Fibroblast of skin of scalp (primary cell): ENCODE results near the gene NCAPG2.
"Not testable (repeated sequence)": the region's sequence is repeated elsewhere in the genome, so short reads cannot be mapped to it uniquely, and the experiment has no call there.

Experiments
- DNase-seq: peaks from one replicate; pipeline ENCODE4 v3.0.0-alpha.2; 2013

NCAPG2 gene

DNA sequence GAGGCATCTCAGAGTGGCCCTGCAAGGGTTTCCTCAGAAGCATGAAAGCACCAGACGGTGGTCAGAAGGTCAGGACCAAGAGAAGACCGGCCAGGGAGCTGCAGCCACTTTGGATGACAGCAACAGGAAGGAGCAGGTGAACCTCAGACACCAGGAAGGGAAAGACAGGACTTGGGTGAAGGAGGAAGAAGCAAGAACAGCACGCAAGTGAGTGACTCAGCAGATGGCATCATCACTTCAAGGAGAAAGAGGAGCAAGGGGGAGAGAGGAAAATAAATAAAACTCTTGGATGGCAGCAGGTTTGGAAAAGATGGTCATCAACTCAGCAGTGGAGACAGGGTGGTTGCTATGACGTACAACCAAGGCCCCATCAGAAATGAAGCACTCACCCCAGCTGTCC, 31.6 kb downstream of the NCAPG2 start:
- DNase-seq, result no peak

DNA sequence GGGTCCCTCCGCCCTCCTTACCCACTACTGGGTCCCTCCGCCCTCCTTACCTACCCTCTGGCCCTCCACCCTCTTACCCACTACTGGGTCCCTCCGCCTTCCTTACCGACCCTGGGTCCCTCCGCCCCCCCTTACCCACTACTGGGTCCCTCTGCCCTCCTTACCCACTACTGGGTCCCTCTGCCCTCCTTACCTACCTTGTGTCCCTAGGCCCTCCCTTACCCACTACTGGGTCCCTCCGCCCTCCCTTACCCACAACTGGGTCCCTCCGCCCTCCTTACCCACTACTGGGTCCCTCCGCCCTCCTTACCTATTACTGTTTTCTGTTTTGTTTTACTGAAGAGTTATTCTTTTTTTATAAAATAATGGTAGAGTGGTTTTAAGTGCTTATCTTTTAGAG, 36.5 kb downstream of the NCAPG2 start:
- DNase-seq, result not testable (repeated sequence)

DNA sequence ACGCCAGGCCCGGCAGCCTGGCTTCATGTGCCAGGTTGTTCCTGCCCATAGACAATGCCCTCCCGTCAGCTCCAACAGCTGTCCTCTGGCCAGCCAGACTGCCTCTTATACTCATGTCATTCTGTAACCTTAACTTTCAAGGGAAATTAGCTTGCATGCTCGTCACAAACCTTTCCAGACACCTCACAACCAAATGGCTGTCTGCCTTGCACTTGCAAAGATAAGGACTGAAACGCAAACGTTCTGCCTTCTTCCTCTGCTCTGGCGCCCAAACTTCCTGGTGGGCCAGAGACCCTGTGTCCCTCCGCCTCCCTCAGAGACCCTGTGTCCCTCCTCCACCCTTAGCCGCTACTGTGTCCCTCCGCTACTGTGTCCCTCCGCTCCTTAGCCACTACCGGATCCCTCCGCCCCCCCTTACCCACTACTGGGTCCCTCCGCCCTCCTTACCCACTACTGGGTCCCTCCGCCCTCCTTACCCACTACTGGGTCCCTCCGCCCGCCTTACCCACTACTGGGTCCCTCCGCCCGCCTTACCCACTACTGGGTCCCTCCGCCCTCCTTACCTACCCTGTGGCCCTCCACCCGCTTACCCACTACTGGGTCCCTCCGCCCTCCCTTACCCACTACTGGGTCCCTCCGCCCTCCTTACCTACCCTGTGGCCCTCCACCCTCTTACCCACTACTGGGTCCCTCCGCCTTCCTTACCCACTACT, 37.5 kb downstream of the NCAPG2 start:
- not testable (repeated sequence) for DNase-seq

DNA sequence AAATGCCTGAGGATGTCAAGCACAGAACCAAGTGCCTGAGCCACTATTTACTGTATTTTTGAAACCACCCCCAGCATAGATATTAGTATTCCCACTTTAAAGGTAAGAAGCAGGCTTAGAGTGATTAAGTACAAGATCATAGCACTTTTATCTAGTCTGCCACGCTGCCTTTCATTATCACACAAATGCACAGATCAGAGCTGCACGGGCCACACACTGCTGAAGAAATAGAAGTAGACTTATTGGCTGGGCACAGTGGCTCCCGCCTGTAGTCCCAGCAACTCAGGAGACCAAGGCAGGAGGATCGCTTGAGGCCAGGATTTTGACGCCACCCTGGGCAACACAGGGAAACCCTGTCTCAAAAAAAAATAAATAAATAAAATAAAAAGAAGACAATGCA, 38.2 kb downstream of the NCAPG2 start:
- no peak for DNase-seq

DNA sequence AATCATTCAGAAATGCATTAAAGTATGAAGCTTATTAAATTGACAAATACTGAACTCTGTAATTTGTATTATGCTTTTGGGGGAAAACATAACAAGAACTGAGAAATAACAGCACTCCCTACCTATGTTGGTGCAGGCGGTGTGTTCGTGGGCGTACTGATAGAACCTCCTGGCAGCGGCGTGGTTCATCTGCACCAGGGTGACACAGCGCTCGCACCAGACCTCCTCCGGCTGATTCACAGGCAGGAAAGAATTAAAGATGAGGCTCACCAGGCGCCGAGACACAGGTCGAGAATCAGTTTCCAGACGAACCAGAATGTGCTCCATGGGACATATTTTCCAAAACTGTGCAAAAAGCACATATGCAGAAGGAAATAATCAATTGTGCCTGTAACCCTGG, 40.2 kb downstream of the NCAPG2 start:
- DNase-seq, result no peak

DNA sequence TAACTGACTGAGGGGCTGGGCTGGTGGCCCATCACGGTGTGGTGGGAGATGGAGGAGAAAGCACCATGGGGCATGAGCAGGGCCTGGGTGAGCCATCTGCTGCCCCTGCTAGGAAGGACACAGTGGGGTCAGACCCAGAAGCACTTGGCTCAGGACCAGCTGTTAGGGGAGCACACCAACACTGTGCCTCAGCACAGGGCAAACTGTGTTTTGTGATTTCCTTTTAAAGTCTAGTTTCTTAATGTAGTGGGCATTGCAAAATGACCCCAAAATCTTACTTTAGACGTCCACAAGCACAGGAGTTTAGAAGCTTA, 41.2 kb downstream of the NCAPG2 start:
- no peak for DNase-seq

DNA sequence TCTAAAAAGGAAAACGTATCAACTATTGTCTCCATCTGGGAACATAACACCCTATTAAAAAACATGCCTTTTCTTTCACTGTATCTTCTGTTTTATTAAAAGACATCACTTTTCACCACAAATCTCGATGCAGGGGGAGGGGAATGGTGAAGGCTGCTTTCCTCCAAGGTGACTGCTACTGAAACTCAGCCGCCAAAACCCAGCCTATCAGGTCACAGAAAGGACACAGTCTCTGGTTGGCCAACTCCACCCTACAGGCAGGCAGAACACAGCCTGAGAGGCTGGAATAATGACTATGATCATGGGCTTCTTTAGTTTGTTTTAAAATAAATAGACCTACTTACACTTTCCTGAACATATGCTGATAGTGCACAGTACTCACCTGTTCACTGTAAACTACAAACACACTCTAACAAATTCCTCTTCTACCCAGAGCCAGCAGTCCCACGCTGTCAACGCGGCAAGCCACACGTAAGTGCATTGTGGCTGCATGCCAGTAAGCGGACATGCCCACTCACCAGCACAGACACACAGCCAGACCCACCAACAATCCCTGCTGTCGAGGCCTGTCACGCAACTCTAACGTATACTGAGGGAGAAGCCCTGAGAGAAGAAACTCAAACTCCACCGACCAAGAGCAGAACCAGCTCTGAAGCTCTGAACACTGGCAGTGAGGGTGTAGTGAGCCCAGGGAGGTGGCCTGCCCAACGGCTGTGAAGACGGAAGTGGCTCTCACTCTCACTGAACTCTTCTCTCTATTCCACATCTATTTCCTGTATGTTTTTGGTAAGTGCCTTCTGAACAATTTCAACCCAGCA, 41.8 kb downstream of the NCAPG2 start:
- DNase-seq, result no peak

DNA sequence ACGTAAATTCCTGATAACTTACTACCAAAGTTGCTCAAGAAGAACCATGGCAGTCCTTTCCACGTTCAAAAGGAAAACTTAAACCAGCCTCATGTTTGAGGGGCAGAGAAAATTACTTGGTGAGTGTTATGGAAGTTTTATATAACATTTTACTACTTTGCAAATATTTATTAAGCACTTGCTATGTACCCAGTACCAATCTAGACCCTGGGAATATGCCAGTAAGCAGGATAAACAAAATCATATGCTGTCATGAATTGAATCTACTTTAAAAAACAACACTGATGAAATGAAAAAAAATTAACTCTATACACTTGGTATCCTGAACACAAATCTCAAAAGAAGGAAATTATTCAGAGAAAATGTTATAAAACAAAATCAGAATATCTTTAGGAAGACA, 46.1 kb downstream of the NCAPG2 start:
- no peak for DNase-seq

DNA sequence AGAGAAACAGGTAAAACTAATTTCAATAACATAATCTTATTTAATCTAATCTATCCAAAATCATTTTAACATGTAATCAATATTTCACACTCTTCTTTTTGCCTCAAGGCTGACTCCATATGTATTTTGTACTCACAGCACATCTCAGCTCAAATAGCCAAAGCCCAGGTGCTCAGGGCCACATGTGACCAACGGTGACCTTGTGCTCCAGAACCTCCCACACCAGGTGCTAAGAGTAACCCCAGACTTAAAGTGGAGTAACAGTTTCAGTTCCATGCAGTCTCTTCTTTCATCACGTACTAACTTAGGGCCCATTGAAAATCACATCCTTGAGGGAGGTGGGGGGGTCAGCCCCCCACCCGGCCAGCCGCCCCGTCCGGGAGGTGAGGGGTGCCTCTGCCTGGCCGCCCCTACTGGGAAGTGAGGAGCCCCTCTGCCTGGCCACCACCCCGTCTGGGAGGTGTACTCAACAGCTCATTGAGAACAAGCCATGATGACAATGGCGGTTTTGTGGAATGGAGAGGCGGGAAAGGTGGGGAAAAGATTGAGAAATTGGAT, 47.3 kb downstream of the NCAPG2 start:
- no peak for DNase-seq

DNA sequence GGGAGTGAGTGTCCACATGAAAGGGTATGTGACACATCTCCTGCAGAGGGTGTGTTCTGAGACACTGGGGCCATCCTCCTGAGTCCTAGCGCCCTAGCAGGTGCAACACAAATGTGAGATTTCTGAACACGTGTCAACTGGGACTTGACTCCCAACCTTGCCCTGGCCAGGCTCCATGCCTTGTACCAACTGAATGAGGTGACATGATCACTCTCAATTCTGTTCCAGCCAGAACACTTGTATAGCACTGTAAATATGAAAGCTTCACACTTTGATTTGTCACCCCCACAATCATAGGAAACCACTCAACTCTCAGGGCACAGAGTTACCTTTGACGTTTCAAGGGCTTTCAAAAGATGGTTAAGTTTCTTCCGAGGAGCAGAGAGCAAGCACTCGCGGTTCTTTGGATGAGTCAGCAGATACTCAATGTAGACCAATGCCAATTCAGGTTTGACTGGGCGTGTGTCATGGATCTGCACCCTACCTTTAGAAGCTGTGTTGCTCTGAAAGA, 48.6 kb downstream of the NCAPG2 start:
- no peak for DNase-seq

DNA sequence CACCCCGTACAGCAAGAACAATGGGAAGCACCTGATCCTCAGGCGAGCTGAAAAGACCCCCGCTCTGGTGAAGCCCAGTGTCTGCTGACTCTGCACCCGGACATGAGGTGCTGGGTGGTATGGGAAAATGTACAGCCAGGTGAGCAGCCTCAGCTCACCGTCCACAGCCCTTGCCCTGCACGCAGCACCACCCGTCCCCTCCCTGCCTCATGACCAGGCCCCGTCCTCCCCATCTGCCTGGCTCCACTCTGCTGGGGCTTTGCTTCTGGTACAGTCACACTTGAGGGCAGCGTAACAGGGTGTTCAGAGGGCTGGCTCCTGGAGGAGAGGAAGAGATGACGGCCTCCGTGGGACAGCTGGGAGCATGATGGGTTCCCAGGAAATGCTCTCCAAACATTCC, 49.1 kb downstream of the NCAPG2 start:
- no peak for DNase-seq

DNA sequence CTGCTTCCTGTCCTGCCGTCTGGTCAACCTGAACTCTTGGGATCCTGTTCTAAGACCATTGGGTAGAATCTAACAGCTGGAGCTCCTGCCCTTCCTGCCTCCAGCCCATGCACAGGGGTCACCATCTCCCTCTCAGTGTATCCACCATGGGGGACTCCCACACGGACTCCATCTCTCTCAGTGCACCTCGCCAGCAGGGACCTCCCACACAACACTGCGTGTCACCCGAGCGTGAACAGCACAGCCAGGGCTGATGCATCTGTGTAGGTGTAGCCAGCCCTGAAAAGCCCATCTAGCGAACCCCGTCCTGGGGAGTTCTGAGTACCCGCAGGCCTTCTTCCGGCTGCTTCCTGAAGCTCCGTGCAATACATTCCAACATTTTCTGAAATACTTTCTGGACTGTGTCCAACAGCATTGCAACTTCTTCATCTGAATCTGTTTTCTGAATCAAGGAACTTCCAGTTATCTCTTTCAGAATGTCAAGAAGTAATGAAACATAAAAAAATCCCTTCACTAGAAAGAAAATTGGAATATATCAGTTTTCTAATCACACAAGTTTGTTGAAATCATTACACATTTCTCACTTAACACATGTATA, 52.5 kb downstream of the NCAPG2 start:
- peak; percentile 53 for DNase-seq

DNA sequence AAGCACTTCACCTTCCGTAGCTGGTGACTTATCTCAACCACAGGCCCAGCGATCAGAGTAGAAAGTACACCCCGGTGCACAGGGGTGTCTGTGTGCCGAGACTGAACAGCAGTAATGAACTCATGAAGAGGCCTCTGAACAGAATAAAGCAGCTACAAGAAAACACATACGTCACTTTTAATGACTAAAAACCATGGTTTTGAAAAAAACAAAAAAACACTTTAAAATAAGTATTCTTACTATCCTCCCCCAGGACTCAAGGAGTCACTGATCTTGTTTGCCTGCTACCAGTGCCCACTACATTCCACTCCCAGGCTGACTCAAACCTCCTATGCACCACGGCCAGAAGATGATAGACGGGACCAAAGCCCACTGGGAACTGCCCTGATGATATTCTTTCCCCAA, 53.8 kb downstream of the NCAPG2 start:
- peak; percentile 83 for DNase-seq

DNA sequence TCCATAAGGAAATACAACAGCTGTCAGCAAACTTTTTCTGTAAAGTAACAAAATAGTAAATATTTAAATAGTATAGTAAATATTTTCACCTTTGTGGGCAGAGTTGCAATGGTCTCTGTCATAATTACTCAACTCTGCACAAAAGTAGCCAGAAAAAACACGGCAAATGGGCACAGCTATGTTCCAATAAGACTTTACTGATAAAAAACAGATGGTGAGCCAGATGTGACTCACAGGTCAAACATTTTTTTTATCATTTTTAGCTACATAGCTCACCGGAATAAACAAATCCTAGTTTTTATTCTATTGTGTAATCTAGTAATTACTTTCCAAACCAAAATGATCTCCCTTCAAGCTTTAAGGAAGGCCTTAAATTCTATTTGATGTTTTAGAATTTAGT, 55.3 kb downstream of the NCAPG2 start:
- DNase-seq, result peak; percentile 90

DNA sequence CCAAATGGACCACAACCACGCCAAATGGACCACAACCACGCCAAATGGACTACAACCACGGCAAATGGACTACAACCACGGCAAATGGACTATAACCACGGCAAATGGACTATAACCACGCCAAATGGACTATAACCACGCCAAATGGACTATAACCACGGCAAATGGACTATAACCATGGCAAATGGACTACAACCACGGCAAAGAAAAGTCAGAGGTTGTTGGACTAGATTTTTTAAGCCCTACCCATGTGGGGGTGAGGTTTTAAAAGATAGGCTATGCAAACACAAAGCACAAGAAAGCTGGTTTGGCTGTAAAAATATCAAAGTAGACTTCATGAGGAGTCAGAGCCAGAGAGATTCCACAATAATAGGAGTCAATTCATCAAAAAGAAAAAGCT, 55.8 kb downstream of the NCAPG2 start:
- DNase-seq, result no peak

DNA sequence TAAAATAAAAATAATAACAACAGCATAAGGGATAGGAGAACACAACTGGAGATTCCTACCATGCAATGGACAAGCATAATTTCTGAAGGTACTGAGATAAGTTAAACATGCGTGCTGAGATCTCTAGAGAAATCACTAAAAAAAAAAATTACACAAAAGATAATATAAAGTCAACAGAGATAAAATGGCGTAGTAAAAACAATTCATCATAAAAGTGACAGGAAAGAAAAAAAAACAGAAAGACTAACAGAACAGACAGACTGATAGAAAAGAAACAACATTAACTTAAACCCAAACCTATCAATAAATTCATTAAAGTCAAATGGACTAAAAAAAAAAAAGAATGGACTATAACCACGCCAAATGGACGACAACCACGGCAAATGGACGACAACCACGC, 56.4 kb downstream of the NCAPG2 start:
- no peak for DNase-seq

DNA sequence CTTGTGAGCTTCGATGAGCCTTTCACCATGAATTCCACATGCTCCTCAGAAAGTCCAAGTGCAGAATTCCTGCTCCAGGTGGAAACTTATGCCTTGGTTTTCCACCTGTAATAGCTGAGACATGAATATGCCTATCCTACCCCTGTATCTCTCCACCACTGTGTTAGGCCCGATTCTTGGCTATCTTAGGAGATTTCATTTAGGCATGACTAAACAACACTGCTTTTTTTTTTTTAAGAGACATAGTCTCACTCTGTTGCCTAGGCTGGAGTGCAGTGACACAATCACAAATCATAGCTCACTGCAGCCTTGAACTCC, 57.2 kb downstream of the NCAPG2 start:
- DNase-seq, result no peak

DNA sequence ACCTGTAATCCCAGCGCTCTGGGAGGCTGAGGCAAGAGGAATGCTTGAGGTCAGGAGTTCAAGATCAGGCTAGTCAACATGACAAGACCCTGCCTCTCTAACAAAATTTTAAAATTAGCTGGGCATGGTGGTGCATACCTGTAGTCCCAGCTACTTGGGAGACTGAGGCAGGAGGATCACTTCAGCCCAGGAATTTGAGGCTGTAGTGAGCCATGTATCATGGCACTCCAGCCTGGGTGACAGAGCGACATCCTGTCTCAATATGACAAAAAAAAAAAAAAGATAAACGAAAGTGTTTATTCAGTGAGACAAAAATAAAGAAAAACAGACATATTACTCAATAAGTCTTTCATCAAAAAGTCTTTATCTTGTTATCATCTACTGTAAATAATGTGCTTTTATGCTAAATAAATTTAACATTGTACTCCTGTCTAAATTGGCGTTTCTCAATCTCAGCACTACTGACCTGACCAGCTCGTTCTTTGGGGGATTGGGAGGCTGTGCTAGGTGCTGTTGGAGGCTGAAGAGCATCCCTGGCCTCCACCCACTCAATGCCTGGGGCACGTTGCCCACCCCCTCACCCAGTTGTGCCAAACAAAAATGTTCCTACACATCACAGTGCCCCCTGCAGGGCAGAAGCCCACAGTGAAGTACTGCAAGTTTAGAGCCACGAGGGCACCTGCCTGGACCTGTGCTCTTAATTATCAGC, 57.7 kb downstream of the NCAPG2 start:
- no peak for DNase-seq

DNA sequence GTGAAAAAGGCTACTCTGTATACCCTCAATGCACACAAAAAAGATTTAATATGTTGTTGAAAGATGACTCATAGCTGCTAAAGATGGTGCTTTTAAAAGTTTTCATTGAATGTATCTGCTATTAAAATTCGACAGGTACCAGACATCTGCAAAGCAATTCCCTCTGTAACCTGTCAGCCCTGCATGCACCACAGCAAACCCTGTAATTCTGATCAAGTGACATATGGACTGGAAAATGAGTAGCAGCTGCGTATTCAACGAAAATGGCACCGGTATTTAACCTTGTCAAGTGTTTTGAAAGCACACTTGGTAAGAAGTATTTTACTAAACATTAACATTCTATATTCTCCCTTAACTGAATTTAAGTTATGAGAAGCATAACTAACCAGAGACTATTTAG, 58.8 kb downstream of the NCAPG2 start:
- no peak for DNase-seq

DNA sequence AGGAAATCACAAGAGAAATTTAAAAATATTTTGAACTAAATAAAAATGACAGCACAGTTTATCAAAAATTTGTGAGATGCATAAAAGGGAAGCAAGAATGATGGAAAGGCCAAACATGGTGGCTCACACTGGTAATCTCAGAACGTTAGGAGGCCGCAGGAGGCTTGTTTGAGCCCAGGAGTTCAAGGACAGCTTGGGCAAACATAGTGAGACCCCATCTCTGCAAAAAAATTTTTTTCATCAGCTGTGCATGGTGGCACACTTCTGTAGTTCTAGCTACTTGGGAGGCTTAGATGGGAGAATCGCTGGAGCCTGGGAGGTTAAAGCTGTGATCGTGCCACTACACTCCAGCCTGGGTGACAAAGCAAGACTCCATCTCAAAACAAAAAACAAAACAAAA, 62.5 kb downstream of the NCAPG2 start:
- DNase-seq, result no peak

DNA sequence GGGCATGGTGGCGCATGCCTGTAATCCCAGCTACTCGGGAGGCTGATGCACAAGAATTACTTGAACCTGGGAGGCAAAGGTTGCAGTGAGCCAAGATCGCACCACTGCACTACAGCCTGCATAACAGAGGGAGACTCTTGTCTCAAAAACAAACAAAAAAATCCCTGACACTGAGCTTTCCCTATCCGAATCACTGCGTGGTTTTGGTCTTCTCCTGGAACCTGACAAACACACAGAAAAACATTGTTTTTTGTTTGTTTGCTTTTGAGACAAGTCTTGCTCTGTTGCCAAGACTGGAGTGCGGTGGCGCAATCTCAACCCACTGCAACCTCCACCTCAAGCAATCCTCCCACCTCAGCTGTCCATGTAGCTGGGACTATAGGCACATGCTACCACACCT, 66.6 kb downstream of the NCAPG2 start:
- no peak for DNase-seq

DNA sequence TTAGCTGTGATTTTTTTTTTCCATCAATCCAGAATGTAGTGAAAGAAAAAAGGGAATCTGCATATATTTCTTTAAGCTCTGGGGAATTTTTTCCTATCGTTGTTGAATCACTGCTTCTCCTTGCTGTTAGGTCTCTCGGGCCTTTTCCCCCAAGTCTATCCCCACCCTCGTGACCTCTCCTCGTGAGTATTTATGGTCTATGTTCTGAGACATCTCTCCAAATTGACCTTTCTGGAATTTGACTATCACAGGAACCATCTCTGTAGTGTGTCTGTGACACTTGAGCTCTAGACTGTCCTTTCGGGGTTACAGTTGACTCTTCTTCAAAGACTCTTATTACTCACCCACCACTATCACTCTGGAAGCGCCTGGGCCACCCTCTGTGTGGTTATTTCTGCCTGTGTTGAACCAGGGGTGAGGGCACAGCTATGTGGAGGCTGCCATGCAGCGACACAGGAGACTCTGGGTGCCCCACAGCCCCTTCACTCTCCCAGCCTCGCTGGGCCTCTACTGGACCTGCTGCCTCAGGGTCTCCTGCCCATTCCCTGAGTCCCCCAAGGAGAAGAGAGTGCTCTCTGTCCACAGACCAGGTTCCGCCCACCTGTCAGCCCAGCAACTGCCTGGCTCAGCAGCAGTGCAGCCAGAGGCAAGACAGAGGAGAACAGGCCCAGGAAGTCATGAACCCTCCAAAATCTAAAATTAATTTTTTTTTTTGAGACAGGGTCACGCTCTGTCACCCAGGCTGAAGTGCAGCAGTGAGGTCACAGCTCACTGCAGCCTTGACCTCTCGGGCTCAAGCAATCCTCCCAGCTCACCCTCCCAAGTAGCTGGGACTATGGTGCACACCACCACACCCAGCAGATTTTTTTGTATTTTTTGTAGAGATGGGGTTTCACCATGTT, 71.3 kb downstream of the NCAPG2 start:
- DNase-seq, result no peak
